Renal cortical epithelial cell (primary cell): ENCODE data around the gene CYFIP2. TPM values are rescaled to one million over a fixed set of nuclear protein-coding genes. Genes with fewer than 3 reads are reported as not detected.
"Not testable (repeated sequence)": the region's sequence is repeated elsewhere in the genome, so short reads cannot be mapped to it uniquely, and the experiment has no call there.

Experiments
- DNase-seq: peaks from one replicate; pipeline ENCODE4 v3.0.0-alpha.2; 2011; ENCODE audit warnings: low read depth
- total RNA-seq: library from RNA; depleted of rRNA; stranded (reverse); fragments of >200 nt; gene quantifications from 2 replicates; pipeline ENCODE4 v1.2.3, GENCODE V29; 2014

Gene CYFIP2
- total RNA-seq, 1 donor from 2014 or later, result 57.9 TPM

- no peak for DNase-seq
Observed at GRCh38 chr5:157390133-157390532, 124.2 kb downstream of the CYFIP2 start.

GRCh38 chr5:157390551-157391297, 124.8 kb downstream of the CYFIP2 start:
- DNase-seq, result peak; percentile 96

GRCh38 chr5:157398305-157398704, 132.4 kb downstream of the CYFIP2 start:
- peak; percentile 11 for DNase-seq

- DNase-seq, result no peak
Observed at GRCh38 chr5:157400741-157401495, 135.0 kb downstream of the CYFIP2 start.

GRCh38 chr5:157415838-157416237, 149.9 kb downstream of the CYFIP2 start:
- no peak for DNase-seq

- DNase-seq, result not testable (repeated sequence)
Observed at GRCh38 chr5:157419521-157419920, 153.6 kb downstream of the CYFIP2 start.

GRCh38 chr5:157429920-157430319, 164.0 kb downstream of the CYFIP2 start:
- DNase-seq, result not testable (repeated sequence)

GRCh38 chr5:157431544-157432200, 165.7 kb downstream of the CYFIP2 start:
- peak; percentile 78 for DNase-seq

- no peak for DNase-seq
Observed at GRCh38 chr5:157434096-157434495, 168.2 kb downstream of the CYFIP2 start.

GRCh38 chr5:157443041-157443549, 177.2 kb downstream of the CYFIP2 start:
- peak; percentile 67 for DNase-seq

- no peak for DNase-seq
Observed at GRCh38 chr5:157444224-157444623, 178.3 kb downstream of the CYFIP2 start.

Other genes starting within 250 kb of the CYFIP2 start
- gene HAVCR1, start 207.0 kb upstream of the CYFIP2 start, total RNA-seq, result 289 and 397 TPM in 2 replicates
- 2.0 and 8.2 TPM in 2 replicates for gene HAVCR2, start 157.1 kb upstream of the CYFIP2 start, total RNA-seq
- 20.8 and 22.2 TPM in 2 replicates for gene MED7, start 123.3 kb upstream of the CYFIP2 start, total RNA-seq
- gene GARIN3, start 99.9 kb upstream of the CYFIP2 start, total RNA-seq, result not detected in 2 replicates
- gene ITK, start 85.3 kb upstream of the CYFIP2 start, total RNA-seq, result 0.05 TPM in 1 of 2 replicates, not detected in the other
- gene NIPAL4, start 194.1 kb downstream of the CYFIP2 start, total RNA-seq, result 1.1 and 2.6 TPM in 2 replicates